Measurements from ENCODE around the gene LEFTY1.

The LEFTY1 gene

DNA sequence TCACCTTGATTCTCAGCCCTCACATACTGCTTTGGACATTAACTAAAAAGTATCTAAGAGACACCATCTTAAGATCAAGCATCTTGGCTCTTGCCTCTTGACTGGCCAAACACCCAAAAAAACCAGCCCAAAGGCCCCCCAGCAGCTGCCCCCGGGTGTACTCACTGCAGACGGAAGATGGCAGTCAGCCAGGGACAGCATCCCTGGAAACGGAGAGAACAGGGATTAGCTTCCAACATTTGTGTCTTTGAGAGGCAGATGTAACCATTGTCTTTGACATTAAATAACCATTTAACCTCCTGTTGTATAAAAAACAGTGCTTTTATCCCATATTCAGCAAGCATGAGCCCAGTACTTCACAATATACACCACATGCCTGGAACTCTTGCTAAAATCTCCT is 18.0 kb downstream of the LEFTY1 start:
- no peaks in the 10 kb centered on the region for H4K20me1 ChIP-seq (ENCODE audit: insufficient read depth, low read length, poor library complexity, severe bottlenecking)
- no peaks in the 10 kb centered on the region for H3K79me2 ChIP-seq (ENCODE audit: insufficient read depth, low read length)
- no peak overlapping the region for H3K4me2 ChIP-seq (ENCODE audit: low read depth, low read length, poor library complexity, severe bottlenecking)
- H3F3A ChIP-seq (ENCODE audit: low read depth), result no peaks in the 10 kb centered on the region
- H3K36me3 ChIP-seq (ENCODE audit: insufficient read depth, low read length), result peaks cover 19% of the 10 kb centered on the region; the same call in 1 of the 2 replicates
- no peak overlapping the region for H2AFZ ChIP-seq (ENCODE audit: low read length)
- no peaks in the 10 kb centered on the region for H3K9me3 ChIP-seq (ENCODE audit: insufficient read depth, low read depth, low read length)
- no peaks in the 10 kb centered on the region for H3K27me3 ChIP-seq (ENCODE audit: insufficient read depth, low read length, poor library complexity, severe bottlenecking)
- peaks cover 11% of the 10 kb centered on the region for H3K4me1 ChIP-seq (ENCODE audit: insufficient read depth, low read length, poor library complexity, severe bottlenecking)
- TF ChIP-seq, protein P1, sequence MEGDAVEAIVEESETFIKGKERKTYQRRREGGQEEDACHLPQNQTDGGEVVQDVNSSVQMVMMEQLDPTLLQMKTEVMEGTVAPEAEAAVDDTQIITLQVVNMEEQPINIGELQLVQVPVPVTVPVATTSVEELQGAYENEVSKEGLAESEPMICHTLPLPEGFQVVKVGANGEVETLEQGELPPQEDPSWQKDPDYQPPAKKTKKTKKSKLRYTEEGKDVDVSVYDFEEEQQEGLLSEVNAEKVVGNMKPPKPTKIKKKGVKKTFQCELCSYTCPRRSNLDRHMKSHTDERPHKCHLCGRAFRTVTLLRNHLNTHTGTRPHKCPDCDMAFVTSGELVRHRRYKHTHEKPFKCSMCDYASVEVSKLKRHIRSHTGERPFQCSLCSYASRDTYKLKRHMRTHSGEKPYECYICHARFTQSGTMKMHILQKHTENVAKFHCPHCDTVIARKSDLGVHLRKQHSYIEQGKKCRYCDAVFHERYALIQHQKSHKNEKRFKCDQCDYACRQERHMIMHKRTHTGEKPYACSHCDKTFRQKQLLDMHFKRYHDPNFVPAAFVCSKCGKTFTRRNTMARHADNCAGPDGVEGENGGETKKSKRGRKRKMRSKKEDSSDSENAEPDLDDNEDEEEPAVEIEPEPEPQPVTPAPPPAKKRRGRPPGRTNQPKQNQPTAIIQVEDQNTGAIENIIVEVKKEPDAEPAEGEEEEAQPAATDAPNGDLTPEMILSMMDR (conservative IDR thresholded peaks at IDR 0.05; ENCODE audit: low read length), result no peak
- no peak for TF ChIP-seq EZH2phosphoT487 (IDR thresholded peaks at IDR 0.05; ENCODE audit: borderline replicate concordance)
- H3K4me3 ChIP-seq (ENCODE audit: low read length, poor library complexity, severe bottlenecking), result no peak overlapping the region
- no peaks in the 10 kb centered on the region for H3K9me2 ChIP-seq (replicated peaks; ENCODE audit: low read depth, low read length)
- H3K9ac ChIP-seq (ENCODE audit: low read depth, low read length, poor library complexity, severe bottlenecking), result no peak overlapping the region

DNA sequence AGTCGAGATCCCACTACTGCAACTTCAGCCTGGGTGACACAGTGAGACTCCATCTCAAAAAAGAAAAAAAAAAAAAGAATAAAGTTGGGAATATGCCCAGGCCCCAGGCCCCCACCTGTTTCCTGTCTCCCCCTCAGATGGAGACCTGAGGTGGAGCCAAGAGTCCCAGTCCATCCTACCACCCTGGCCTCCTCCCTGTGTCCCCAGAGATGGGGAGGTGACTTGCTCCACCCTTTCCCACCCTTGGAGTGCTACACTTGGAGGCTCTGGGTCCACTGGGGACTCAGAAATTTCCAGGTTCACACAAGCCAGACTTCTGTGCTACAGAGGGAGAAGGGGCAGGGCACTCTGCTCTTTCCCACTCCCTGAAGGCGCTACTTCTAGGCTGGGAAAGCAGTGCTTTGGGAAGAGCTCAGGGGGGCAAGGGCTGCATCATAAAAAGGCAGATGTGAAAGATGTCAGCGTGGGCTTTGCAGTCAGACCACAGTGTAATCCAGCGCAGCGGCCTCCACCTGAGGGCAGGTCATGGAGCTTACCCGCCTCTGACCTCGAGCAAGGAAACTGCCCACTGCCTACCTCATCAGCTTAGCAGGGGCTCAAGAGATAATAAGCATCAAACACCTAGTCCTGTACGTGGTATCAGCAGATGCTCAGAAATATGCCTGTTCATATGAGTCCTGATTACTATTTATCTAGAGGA is 20.2 kb downstream of the LEFTY1 start:
- Histone ChIP-seq H3K27me3 (ENCODE audit: insufficient read depth, low read length, poor library complexity, severe bottlenecking) (no peaks in the 10 kb centered on the region), H3F3A (ENCODE audit: low read depth) (no peaks in the 10 kb centered on the region), H3K9me2 (replicated peaks; ENCODE audit: low read depth, low read length) (no peaks in the 10 kb centered on the region), H3K36me3 (ENCODE audit: insufficient read depth, low read length) (peaks cover 16% of the 10 kb centered on the region; the same call in 1 of the 2 replicates), H3K4me2 (ENCODE audit: low read depth, low read length, poor library complexity, severe bottlenecking) (no peak overlapping the region), H3K9ac (ENCODE audit: low read depth, low read length, poor library complexity, severe bottlenecking) (no peak overlapping the region), H3K79me2 (ENCODE audit: insufficient read depth, low read length) (no peaks in the 10 kb centered on the region), H4K20me1 (ENCODE audit: insufficient read depth, low read length, poor library complexity, severe bottlenecking) (no peaks in the 10 kb centered on the region), H3K9me3 (ENCODE audit: insufficient read depth, low read depth, low read length) (no peaks in the 10 kb centered on the region), H3K4me1 (ENCODE audit: insufficient read depth, low read length, poor library complexity, severe bottlenecking) (peaks cover 14% of the 10 kb centered on the region), H3K4me3 (ENCODE audit: low read length, poor library complexity, severe bottlenecking) (no peak overlapping the region), H2AFZ (ENCODE audit: low read length) (no peak overlapping the region)
- TF ChIP-seq, protein P1 (conservative IDR thresholded peaks at IDR 0.05; ENCODE audit: low read length), result no peak
- no peak for TF ChIP-seq EZH2phosphoT487 (IDR thresholded peaks at IDR 0.05; ENCODE audit: borderline replicate concordance)

DNA sequence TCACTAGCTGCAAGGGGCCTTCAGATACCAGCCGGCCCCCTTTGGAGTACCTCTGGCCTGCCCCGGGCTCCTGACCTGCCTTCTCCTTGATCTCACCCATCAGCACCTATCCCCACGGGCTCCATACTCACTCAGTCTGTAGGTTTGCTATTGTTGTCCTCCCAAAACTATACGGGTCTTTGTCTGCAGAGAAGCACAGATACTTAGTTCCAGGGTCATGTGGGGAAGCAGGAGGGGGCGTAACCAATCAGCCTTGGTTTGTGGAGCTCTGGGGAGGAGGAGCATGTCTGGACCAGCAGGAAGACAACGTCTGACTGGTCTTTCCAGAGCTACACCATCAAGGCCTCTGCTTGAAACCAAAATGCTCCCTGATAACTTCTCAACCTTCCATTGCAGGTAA is 22.0 kb downstream of the LEFTY1 start:
- H3K4me1 ChIP-seq (ENCODE audit: insufficient read depth, low read length, poor library complexity, severe bottlenecking), result peaks cover 14% of the 10 kb centered on the region
- peak overlapping the region; percentile 65 for H3K4me2 ChIP-seq (ENCODE audit: low read depth, low read length, poor library complexity, severe bottlenecking)
- H2AFZ ChIP-seq (ENCODE audit: low read length), result no peak overlapping the region
- no peaks in the 10 kb centered on the region for H3K27me3 ChIP-seq (ENCODE audit: insufficient read depth, low read length, poor library complexity, severe bottlenecking)
- TF ChIP-seq, protein P1 (conservative IDR thresholded peaks at IDR 0.05; ENCODE audit: low read length), result no peak
- no peak for TF ChIP-seq EZH2phosphoT487 (IDR thresholded peaks at IDR 0.05; ENCODE audit: borderline replicate concordance)
- no peaks in the 10 kb centered on the region for H4K20me1 ChIP-seq (ENCODE audit: insufficient read depth, low read length, poor library complexity, severe bottlenecking)
- peaks cover 19% of the 10 kb centered on the region; the same call in 1 of the 2 replicates for H3K36me3 ChIP-seq (ENCODE audit: insufficient read depth, low read length)
- no peaks in the 10 kb centered on the region for H3K79me2 ChIP-seq (ENCODE audit: insufficient read depth, low read length)
- no peaks in the 10 kb centered on the region for H3K9me2 ChIP-seq (replicated peaks; ENCODE audit: low read depth, low read length)
- H3K9ac ChIP-seq (ENCODE audit: low read depth, low read length, poor library complexity, severe bottlenecking), result peak overlapping the region; percentile 28
- H3F3A ChIP-seq (ENCODE audit: low read depth), result no peaks in the 10 kb centered on the region
- H3K9me3 ChIP-seq (ENCODE audit: insufficient read depth, low read depth, low read length), result no peaks in the 10 kb centered on the region
- H3K4me3 ChIP-seq (ENCODE audit: low read length, poor library complexity, severe bottlenecking), result peak overlapping the region; percentile 50

Data from Loucy (cell line).